Skin of body (tissue), 2 donors: ENCODE measurements around the gene DGCR6. TPM values are rescaled to one million over a fixed set of nuclear protein-coding genes. Genes with fewer than 3 reads are reported as not detected.
"Not testable (repeated sequence)": the region's sequence is repeated elsewhere in the genome, so short reads cannot be mapped to it uniquely, and the experiment has no call there.

Experiments
- DNase-seq: peaks from one replicate; lab custom pipeline; 2025; lab: John Stamatoyannopoulos, UW
- total RNA-seq: library from RNA; depleted of rRNA; stranded (reverse); fragments of >200 nt; gene quantifications from one replicate; pipeline ENCODE4 v1.2.3, GENCODE V29; 2014

DGCR6 gene
- total RNA-seq = 3.2 TPM

DNA sequence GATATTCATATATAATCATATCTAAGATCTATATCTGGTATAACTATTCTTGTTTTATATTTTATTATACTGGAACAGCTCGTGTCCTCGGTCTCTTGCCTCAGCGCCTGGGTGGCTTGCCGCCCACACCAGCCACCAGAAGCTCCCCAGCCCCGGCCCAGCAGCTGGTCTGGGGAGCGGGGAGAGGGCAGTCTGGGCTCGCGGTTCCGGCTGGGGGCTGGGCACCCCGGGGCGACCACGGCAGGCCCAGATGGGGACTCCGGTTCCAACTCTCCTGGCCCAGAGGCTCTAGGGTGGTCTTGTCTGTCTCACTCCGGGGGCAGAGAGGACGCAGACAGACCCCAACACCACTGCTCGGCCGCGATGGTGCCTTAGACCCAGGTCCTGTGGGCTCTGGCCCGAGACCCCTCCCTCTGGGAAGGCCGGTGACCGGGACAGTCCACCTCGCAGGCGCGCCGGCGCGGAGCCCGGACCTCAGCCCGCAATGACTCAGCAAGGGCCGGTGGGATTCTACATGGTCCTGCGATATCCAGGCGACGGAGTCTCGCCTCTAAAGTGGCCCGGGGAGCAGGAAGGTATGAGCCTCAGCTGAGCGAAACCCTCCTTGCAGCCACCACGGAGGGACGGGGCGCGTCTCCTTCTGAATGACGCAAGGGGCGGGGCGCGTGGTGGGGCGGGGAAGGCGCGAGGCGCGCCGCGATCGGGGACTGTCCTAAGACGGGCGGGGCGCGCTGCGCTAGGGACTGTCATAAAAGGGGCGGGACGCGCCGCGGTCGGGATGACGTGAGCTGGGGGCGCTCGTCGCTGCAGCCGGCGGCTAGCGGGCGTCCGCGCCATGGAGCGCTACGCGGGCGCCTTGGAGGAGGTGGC lies at the start of gene DGCR6:
DGCR6 (plus strand) TSS at position 781 of the 870 bp plus-strand sequence; CDS start at position 836, 55 bp downstream.
- DNase-seq = no peak

- DNase-seq = not testable (repeated sequence)
These were observed 46.8 kb upstream of the DGCR6 start for GRCh38 chr22:18859314-18859713.

DNA sequence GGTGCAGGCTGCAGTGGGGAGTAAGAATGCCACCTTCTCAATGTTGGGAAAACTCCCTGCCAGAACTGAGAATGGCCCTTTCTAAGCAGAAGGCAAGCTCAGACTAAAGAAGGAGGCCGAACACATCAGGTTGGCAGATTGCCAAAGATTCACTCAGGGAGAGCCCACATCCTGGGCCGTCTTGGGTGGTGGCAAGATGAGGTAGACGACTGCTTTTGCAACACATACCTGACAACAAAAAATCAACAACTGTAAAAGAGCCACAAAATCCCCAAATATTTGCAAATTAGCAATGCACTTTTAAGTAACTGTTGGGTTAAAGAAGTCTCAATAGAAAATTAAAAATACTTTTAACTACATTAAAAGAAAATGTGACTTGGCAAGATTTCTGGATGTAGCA lies 24.9 kb upstream of the DGCR6 start:
- DNase-seq = not testable (repeated sequence)

GRCh38 chr22:18884465-18884864 lies 21.7 kb upstream of the DGCR6 start:
- not testable (repeated sequence) for DNase-seq

DNA sequence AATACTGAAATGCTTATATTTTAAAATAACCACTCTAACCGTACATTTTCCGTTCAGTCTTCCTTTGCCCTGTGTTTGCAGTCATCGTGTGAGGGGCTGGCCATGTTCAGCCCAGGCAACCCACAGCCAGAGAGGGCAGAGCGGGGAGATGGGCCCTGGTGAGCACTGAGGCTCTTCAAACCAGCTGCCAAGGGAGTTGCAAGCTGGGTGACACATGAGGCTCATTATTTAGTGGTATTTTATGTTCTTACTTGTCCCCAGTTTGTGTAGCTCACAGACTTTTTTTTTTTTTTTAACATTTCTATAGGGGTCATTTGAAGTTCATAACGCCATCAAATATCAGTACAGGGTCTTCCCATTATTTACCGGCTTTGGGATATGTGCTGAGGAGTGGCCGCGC lies 18.0 kb upstream of the DGCR6 start:
- DNase-seq = no peak

- DNase-seq = not testable (repeated sequence)
These were observed 15.5 kb upstream of the DGCR6 start for GRCh38 chr22:18890510-18891192.

GRCh38 chr22:18893775-18894174 lies 12.3 kb upstream of the DGCR6 start:
- not testable (repeated sequence) for DNase-seq

- DNase-seq = not testable (repeated sequence)
These were observed 10.0 kb upstream of the DGCR6 start for GRCh38 chr22:18896037-18896657.

DNA sequence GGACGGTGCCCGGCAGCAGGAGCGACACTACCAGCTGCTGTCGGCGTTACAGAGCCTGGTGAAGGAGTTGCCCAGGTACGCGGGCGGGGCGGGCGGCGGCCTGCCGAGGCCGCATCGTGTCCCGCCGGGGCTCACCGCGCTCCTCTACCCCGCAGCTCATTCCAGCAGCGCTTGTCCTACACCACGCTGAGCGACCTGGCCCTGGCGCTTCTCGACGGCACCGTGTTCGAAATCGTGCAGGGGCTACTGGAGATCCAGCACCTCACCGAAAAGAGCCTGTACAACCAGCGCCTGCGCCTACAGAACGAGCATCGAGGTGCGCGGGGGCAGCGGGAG lies 258 bp downstream of the DGCR6 start:
- not testable (repeated sequence) for DNase-seq

GRCh38 chr22:18906896-18907295 lies 776 bp downstream of the DGCR6 start:
- no peak for DNase-seq

GRCh38 chr22:18909556-18909955 lies 3.4 kb downstream of the DGCR6 start:
- DNase-seq = no peak

GRCh38 chr22:18911535-18911934 lies 5.4 kb downstream of the DGCR6 start:
- DNase-seq = not testable (repeated sequence)

DNA sequence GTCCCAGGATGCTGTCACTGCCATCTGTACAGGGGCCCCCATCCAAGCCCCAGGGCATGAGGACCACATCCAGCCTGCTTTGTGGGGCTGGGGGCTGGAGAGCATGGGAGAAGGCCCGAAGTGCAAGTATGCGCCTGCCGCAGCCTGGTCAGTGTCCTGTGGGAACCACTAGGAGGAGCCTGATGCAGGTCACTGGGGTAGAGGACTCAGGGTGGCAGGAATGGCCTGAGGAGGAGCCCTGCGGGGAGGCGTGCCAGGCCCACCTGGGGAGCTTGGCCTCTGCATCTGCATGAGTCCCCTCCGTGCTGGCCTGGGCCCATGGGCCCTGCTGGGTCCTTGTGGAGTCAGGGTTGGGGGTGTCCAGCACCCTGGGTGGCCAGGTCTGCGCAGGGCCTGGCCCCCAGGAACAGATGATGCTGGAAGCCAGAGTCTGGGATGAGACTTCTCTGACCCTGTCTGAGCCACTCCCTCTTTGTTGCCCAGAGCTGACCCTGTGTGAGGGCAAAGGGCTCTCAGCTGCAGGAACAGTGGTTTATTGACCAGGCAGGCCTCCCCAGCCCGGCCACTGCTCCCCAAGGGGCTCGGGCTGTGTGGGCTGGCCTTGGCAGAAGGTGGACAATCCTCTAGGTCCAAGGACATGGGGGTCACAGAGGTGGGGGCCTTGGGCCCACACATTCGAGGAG lies 6.3 kb downstream of the DGCR6 start:
- DNase-seq = not testable (repeated sequence)

DNA sequence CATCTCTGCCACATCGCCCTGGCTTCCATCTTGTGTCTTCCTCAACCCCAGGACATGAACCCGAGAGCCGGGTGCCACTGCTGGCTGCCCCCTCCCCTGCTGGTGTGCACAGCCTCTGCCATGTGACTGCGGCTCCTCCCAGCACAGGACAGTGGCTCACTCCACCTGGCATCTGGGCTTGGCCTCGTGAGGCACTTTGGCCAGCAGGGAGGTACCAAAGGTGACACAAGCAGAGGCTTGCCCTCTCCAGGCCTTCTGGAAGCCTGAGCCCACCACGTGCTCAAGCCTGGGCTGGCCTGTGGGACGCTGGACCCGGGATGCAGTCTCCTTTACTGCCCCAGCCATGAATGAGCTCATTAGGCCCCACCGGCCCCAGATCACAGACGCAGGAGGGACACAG lies 8.4 kb downstream of the DGCR6 start:
- DNase-seq = not testable (repeated sequence)

- not testable (repeated sequence) for DNase-seq
These were observed 9.4 kb downstream of the DGCR6 start for GRCh38 chr22:18915550-18915949.

- DNase-seq = not testable (repeated sequence)
These were observed 11.7 kb downstream of the DGCR6 start for GRCh38 chr22:18917818-18918217.

- DNase-seq = not testable (repeated sequence)
These were observed 14.3 kb downstream of the DGCR6 start for GRCh38 chr22:18920257-18920902.

DNA sequence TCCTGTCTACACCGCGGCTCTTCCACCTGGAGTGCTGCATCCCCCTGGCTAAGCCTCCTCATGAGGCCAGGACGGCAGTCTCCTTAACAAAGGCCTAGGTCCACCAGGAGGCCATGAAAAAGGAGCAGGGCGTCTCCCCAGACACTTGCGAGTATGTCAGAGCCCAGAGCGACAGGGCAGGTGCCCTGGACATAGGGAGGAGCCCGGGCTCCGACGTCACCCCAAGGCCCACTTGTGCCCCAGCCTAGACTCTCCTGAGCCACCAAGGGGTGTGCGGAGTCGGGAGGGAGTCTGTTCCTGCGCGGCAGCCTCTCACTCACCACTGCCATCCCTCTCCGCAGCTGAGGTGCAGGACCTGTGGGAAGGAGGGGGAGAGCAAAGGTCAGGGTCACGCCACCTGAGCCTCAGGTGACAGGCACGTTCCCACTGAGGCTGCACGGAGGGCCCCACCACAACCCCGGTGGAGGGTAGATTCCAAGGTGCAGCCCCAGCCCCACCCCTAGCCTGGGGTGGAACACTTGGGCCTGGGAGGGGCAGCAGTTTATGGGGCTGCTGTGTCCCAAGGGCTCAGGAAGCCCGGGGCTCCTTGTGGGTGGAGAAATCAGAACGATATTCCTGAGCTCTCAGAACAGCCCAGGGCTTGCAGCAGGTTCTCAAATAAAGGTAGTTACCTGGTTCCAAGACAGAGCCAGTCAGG lies 19.4 kb downstream of the DGCR6 start:
- no peak for DNase-seq

GRCh38 chr22:18927020-18927419 lies 20.9 kb downstream of the DGCR6 start:
- DNase-seq = no peak

DNA sequence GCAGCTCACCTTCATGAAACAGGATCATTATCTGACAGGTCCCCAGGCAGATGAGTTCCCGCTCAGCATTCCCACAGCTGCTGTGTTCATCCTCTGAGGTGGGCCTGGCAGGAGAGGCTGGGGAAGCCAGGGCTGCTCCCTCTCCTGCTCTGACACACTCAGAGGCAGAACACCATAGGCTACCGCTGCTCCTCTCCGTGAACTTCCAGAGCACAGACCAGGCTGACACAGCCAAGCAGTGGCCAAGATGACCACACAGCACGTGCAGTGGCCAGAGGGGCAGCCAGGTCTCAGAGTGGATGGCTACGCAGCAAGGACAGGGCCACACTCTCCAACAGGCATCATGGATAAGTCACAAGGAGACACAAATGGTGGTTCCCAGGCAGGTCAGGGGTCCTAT lies 21.5 kb downstream of the DGCR6 start:
- DNase-seq = no peak
